HL-60 (cell line): ENCODE measurements around the gene ZNF316.

Experiments
- DNase-seq, 2 experiments: peaks; one replicate each; pipeline ENCODE4 v3.0.0-alpha.2; 2010 to 2020; ENCODE audit warnings: low read depth in 1 of 2, low spot score in 1 of 2
- H3K27ac ChIP-seq: fragments of 250-450 bp; sonication (Bioruptor Pico); replicated peaks from 2 replicates; pipeline ENCODE4 v1.5.1; 2020; ENCODE audit warnings: mild to moderate bottlenecking, moderate library complexity
- H3K27me3 ChIP-seq: fragments of 250-450 bp; sonication (Bioruptor Pico); 2 replicates; pipeline ENCODE4 v1.5.1; 2021; ENCODE audit warnings: mild to moderate bottlenecking, moderate library complexity; ENCODE audit not compliant: insufficient read depth, poor library complexity, severe bottlenecking
- H3K4me3 ChIP-seq: replicated peaks from 2 replicates; pipeline ENCODE4 v1.5.1; 2011; ENCODE audit warnings: mild to moderate bottlenecking, control low read depth, low read length; ENCODE audit not compliant: insufficient read depth
- CTCF ChIP-seq: IDR thresholded peaks from one replicate; pipeline ENCODE4 v1.5.1; 2011; ENCODE audit warnings: low read length, control low read depth, inconsistent platforms; ENCODE audit not compliant: insufficient read depth
- GABPA ChIP-seq: IDR thresholded peaks from 2 replicates; pipeline ENCODE4 v1.6.1; 2012; ENCODE audit warnings: low read depth
- POLR2AphosphoS5 ChIP-seq: IDR thresholded peaks from 2 replicates; pipeline ENCODE4 v1.6.1; 2012; ENCODE audit warnings: low read depth
- REST ChIP-seq: IDR thresholded peaks from 2 replicates; pipeline ENCODE4 v1.6.1; 2012; ENCODE audit warnings: low read depth; ENCODE audit not compliant: insufficient replicate concordance
- SPI1 ChIP-seq: IDR thresholded peaks from 2 replicates; pipeline ENCODE4 v1.6.1; 2012; ENCODE audit warnings: low read depth, mild to moderate bottlenecking, borderline replicate concordance

The ZNF316 gene

GRCh38 chr7:6649241-6649961 lies 12.3 kb downstream of the ZNF316 start:
- Histone ChIP-seq H3K27me3 (no peaks in the 10 kb centered on the region), H3K4me3 (no peak overlapping the region), H3K27ac (no peak overlapping the region)
- no peak for DNase-seq
- TF ChIP-seq REST (no peak), CTCF (no peak), POLR2AphosphoS5 (no peak), SPI1 (no peak), GABPA (no peak)

GRCh38 chr7:6650086-6650485 lies 13.0 kb downstream of the ZNF316 start:
- DNase-seq = no peak
- TF ChIP-seq CTCF (no peak), POLR2AphosphoS5 (no peak), SPI1 (no peak), REST (no peak), GABPA (no peak)
- Histone ChIP-seq H3K4me3 (no peak overlapping the region), H3K27ac (no peak overlapping the region), H3K27me3 (no peaks in the 10 kb centered on the region)

GRCh38 chr7:6650521-6651011 lies 13.4 kb downstream of the ZNF316 start:
- Histone ChIP-seq H3K4me3 (no peak overlapping the region), H3K27ac (no peak overlapping the region), H3K27me3 (no peaks in the 10 kb centered on the region)
- DNase-seq = no peak
- TF ChIP-seq POLR2AphosphoS5 (no peak), GABPA (no peak), REST (no peak), SPI1 (no peak), CTCF (no peak)
